A172 (cell line): ENCODE results near the gene C7orf57. TPM values are rescaled to one million over a fixed set of nuclear protein-coding genes. Genes with fewer than 3 reads are reported as not detected.
"Not testable (repeated sequence)": the region's sequence is repeated elsewhere in the genome, so short reads cannot be mapped to it uniquely, and the experiment has no call there.

Experiments
- DNase-seq: peaks from one replicate; pipeline ENCODE4 v3.0.0-alpha.2; 2015; ENCODE audit warnings: low spot score
- total RNA-seq: library from RNA; depleted of rRNA; stranded (reverse); fragments of >200 nt; shearing (Covaris generic); gene quantifications from 2 replicates; pipeline ENCODE4 v1.2.3, GENCODE V29; 2014; rRNA removed

Gene C7orf57
- total RNA-seq = 0.62 and 1.6 TPM in 2 replicates

- DNase-seq = peak; percentile 88
Measured at GRCh38 chr7:48035301-48035966, at the start of gene C7orf57. Gene C7orf57, plus strand, starts transcription at chr7:48035543. Its CDS starts 766 bp downstream, at chr7:48036309.

GRCh38 chr7:47988496-47989386, 46.6 kb upstream of the C7orf57 start:
- no peak for DNase-seq

GRCh38 chr7:47989607-47990400, 45.5 kb upstream of the C7orf57 start:
- not testable (repeated sequence) for DNase-seq

GRCh38 chr7:47990592-47990991, 44.8 kb upstream of the C7orf57 start:
- DNase-seq = no peak

- no peak for DNase-seq
Measured at GRCh38 chr7:47991270-47991669, 44.1 kb upstream of the C7orf57 start.

GRCh38 chr7:47991741-47992311, 43.5 kb upstream of the C7orf57 start:
- DNase-seq = peak; percentile 85

- peak; percentile 23 for DNase-seq
Measured at GRCh38 chr7:47992446-47992845, 42.9 kb upstream of the C7orf57 start.

GRCh38 chr7:47999413-47999812, 35.9 kb upstream of the C7orf57 start:
- no peak for DNase-seq

GRCh38 chr7:48000164-48000563, 35.2 kb upstream of the C7orf57 start:
- DNase-seq = peak; percentile 78

- no peak for DNase-seq
Measured at GRCh38 chr7:48004032-48004431, 31.3 kb upstream of the C7orf57 start.

GRCh38 chr7:48004638-48005037, 30.7 kb upstream of the C7orf57 start:
- no peak for DNase-seq

- no peak for DNase-seq
Measured at GRCh38 chr7:48006866-48007265, 28.5 kb upstream of the C7orf57 start.

- no peak for DNase-seq
Measured at GRCh38 chr7:48009257-48009656, 26.1 kb upstream of the C7orf57 start.

GRCh38 chr7:48009954-48010353, 25.4 kb upstream of the C7orf57 start:
- DNase-seq = no peak

GRCh38 chr7:48011323-48011722, 24.0 kb upstream of the C7orf57 start:
- DNase-seq = no peak

GRCh38 chr7:48011951-48012350, 23.4 kb upstream of the C7orf57 start:
- DNase-seq = no peak

- no peak for DNase-seq
Measured at GRCh38 chr7:48016641-48017040, 18.7 kb upstream of the C7orf57 start.

GRCh38 chr7:48017674-48018073, 17.7 kb upstream of the C7orf57 start:
- DNase-seq = no peak

GRCh38 chr7:48025624-48026023, 9.7 kb upstream of the C7orf57 start:
- no peak for DNase-seq

GRCh38 chr7:48028938-48029337, 6.4 kb upstream of the C7orf57 start, which contains the start of gene SUN3:
Gene SUN3, minus strand, starts transcription at chr7:48029107. Its CDS starts 169 bp downstream, at chr7:48028938.
- no peak for DNase-seq

- DNase-seq = no peak
Measured at GRCh38 chr7:48031111-48031510, 4.2 kb upstream of the C7orf57 start.

GRCh38 chr7:48033922-48034321, 1.4 kb upstream of the C7orf57 start:
- no peak for DNase-seq
